NCI-H460 (cell line): ENCODE data around the gene INIP. TPM values are rescaled to one million over a fixed set of nuclear protein-coding genes. Genes with fewer than 3 reads are reported as not detected.

ENCODE experiments used
- DNase-seq: peaks from one replicate; pipeline ENCODE4 v3.0.0-alpha.2; 2016; ENCODE audit warnings: low read depth; ENCODE audit errors: extremely low read depth
- polyA plus RNA-seq: library from polyadenylated mRNA; depleted of rRNA; stranded (reverse); fragments of >200 nt; gene quantifications from 2 replicates; pipeline ENCODE4 v1.2.3, GENCODE V29; 2014; cell fraction: nucleus; rRNA removed
- total RNA-seq: library from RNA; depleted of rRNA; stranded (reverse); fragments of >200 nt; shearing (Covaris generic); gene quantifications from 2 replicates; pipeline ENCODE4 v1.2.3, GENCODE V29; 2014; rRNA removed

INIP gene, protein sequence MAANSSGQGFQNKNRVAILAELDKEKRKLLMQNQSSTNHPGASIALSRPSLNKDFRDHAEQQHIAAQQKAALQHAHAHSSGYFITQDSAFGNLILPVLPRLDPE
- 25.7 and 29.1 TPM in 2 replicates for total RNA-seq
- 14.0 and 22.4 TPM in 2 replicates for polyA plus RNA-seq

DNA sequence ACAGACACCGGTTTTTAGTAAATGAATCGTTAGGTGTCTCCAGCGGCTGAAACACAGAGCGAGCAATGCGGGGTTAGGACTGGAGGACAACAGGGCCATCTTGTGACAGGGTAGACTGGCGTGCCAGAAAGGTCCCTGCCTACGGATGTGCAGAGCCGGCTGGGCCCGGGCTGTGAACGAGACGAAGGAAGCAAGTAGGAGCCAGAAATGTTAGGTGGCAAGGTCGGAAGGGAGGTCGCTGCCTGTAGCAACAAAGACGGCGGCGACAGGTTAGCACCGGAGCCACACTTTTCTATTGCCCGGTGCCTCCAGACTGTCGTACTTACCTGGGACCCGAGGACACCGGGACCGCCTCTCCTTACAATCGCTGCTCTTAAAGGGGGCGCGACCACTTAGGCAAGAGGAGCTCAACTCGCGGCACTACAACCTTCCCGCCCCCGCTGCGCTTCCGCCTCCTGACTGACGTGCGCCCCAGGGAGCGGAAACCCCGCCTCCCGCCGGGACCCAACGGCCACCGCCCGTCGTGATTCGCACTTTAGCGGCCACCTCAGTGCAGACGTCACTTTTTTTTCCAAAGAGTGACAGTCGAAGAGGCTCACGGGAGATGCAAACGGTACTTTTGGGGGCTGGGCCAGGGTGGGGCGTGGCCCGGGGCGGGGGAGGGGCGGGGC is at the start of gene INIP:
INIP (minus strand) TSS at position 457 of the 671 bp plus-strand sequence. CDS start 1,632 bp downstream, outside the sequence.
- peak; percentile 96 for DNase-seq

DNA sequence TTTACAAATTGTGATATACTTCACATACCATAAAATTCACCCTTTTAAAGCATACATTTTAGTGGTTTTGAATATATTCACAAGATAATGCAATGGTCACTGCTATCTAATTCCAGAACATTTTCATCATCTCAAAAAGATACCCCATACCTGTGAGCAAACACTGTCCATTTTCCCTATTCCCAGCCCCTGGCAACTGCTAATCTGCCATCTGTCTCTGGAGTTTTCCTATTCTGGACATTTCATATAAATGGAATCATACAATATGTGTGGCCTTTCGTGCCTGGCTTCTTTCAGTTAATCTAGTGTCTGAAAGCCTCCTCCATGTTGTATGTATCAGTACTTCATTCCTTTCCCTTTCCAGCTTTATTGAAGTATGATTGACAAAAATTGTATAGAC is 47.4 kb upstream of the INIP start:
- no peak for DNase-seq

DNA sequence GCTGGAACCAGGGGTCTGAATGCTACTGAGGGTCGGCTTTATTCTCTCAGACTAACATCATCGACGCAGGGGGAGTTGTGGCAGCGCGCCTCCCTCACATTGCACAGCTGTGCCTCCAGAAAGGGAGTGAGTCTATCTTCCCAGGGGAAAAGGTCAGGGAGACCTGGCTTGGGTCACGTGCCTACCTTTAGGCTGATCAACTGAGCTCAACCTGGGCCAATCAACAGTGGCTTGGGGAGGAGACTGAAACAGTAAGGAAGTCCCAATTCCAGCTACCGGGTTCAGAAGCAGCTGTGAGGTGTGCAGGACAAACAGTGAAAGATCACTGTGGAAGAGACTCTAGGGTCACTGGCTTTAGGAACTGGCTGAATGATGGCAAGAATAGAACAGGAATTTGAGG is 46.9 kb upstream of the INIP start:
- no peak for DNase-seq

DNA sequence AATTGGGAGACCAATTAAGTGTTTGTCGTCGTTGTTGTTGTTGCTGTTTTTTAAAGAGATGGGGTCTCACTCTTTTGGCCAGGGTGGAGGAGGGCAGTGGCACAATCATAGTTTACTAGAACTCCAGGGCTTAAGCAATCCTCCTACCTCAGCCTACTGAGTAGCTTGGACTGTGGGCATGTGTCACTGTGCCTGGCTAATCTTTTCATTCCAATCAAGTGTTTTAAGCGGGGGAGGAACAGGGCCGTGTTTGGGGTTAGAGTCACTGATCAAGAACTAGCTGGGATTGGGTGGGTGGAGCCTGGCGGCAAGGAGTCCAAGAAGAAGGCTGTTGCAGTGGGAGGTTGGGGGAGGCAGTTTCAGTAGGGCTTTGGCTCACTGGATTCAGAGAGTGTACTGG is 46.4 kb upstream of the INIP start:
- DNase-seq, result no peak

DNA sequence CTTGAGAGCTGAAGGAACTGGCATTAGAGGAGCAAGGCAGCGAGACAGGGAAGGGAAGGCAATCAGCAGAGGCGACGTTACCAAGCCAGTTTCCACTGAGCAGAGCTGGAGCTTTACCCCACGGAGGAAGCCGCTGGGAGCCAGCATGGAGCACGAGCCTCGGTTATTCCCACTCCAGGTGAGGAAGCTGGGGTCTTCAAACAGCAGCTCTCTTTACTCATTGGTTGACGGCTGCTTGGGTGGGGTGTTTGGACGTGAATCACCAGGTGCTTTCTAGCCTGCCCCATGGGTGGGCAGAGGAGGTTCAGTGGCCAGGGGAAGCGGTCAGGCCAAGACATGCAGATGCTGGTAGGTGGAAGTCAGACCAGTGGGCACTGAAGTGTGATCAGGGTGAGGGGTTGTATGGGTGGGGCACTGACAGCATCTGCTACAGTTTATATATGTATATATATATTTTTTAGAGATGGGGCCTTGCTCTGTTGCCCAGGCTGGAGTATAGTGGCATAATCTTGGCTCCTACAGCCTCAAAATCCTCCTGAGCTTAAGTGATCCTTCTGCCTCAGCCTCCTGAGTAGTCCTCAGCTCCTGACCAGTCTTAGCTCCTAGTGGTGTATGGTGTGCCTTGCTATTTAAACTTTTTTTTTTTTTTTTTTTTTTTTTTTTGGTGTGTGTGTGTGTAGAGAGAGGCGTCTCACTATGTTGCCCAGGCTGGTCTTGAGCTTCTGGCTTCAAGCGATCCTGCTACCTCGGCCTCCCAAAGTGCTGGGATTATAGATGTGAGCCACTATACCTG is 45.0 kb upstream of the INIP start:
- DNase-seq, result no peak

DNA sequence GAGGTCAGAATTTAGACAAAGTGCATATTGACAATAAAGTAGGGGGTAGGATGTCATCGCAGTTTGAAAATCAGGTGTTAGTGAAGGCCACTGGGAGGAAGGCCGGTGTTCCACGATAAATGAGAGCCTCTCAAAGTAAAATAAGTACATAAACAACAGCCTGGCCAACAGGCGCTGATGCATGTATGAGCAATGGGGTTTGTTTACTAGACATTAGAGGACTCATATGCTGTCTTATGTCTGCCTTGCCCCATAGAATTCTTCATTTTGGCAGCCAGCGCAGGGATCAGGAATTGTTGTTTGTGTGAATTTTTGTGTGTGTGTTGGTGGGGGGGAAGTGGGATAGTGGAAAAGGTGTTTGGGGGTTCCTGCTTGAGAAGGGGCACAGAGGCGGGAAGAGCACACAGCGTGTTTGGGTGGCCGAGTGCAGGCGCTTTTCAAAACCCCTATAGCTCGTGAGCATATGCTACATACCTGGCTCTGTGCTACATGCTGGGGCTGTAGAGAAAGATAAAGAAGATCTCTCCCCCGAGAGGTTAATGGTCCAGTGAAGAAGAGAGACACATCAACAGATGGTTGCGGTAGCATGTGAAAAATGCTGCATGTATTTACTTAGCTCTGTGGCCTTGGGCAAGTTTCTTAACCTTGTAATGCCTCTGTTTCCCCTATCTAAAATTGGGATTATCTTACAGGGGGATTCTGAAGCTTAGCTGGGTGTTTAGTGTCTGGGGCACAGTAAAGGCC is 44.2 kb upstream of the INIP start:
- DNase-seq, result no peak

DNA sequence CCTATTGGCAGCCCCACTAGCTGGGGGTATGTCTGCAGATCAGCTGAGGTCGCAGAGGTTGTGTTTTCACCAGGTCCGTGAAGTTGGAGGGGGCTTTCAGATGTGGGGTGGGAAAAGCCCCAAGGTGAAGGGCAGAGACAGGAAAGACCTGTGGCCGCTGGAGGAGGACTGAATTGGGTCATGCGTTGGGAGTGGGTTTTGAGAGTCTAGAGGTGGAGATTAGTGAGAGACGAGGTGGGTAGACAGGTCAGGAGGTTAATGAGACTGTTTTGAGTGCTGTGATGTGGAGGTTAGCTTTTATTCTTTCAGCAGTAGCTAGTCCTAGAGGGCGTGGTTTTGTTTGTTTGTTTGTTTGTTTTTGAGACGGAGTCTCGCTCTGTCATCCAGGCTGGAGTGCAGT is 42.9 kb upstream of the INIP start:
- no peak for DNase-seq

DNA sequence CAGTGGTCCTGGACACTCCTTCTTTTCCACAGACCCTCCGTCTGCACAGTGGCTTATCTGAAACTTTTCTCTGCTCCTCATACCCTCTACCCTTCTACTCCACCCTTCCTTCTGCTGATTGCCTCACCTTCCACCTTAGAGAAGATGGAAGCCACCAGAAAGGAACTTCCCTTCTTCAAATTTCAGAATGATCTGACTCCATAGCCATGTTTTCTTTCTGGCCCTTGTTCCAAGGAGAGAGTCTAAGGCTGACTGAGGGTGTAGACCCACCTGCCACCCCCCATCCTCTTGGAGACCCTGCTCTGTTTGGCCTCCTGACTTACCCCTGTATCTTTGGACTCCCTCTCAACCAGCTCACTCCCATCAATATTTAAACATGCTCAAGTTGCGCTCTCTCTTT is 40.0 kb upstream of the INIP start:
- no peak for DNase-seq

DNA sequence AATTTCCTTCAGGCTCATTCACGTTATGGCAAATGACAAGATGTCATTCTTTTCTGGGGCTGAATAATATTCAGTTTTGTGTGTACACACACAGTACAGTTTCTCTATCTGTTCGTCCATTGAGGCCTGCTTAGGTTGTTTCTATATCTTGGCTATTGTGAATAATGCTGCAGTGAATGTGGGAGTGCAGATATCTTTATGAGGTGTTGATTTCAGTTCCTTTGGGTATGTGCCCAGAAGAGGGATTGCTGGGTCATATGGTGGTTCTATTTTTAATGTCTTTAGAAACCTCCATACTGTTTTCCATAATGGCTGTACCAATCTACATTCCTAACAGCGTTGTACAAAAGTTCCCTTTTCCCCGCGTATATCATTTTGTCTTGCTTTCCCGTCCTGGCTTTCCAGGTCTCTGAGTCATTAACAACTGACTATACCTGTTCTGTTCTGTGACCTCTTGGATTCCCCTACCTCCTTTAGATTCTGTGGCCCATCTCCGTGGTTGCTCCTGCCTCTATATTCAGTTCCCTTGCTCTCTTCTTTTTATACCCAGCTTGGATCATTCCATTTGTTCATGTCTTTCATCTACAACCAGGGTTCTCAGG is 39.5 kb upstream of the INIP start:
- no peak for DNase-seq

DNA sequence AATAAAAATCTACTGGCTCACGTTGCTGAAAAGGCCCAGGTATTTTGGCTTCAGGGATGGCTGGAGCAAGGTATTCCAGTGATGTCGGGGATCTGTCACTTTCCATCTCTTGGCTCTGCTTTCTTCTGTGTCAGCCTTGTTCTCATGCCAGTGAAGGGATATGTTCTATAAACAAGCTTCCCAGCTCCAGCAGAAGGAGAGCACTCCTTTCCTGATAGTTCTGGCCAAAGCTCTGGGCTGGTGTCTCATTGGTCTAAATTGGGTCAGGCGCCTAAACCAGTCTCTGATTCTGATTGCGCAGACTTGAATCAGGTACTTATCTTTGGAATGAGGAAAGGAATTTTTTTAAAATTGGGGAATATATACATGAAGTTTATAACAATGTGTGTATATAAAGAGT is 37.8 kb upstream of the INIP start:
- no peak for DNase-seq

DNA sequence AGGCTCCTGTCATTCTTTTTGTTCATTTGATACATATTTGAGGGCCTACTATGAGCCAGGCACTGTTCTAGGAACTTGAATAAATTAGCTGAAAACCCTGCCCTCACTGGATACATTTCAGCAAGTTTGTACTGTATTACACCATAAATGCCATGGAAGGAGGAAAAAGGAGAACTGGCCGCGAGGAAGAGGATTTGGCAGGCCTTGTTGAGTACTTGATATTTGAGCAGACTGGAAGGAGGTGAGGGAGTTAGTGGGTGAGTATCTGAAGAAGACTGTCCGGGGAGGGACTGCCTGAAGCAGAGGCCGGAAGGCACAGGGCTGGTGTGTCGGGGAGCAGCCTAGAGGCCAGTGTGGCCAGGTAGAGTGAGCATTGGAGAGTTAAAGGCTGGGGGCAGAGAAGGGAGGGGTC is 37.1 kb upstream of the INIP start:
- DNase-seq, result no peak

DNA sequence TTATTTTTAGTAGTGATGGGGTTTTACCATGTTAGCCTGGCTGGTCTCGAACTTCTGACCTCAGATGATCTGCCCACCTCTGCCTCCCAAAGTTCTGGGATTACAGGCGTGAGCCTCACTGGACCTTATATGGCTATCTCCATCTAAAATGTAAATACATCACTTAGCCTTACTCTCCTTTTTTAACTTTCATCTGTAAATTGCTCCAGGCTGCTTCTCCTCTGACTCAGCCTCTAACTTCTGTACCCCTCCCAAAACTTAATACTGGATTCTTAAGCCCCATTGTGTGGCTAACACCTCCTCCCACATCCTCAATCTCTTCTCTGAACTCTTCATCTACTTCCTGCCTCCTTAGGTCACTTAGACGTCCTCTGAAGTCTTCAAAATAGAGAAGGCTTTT is 36.7 kb upstream of the INIP start:
- DNase-seq, result no peak

DNA sequence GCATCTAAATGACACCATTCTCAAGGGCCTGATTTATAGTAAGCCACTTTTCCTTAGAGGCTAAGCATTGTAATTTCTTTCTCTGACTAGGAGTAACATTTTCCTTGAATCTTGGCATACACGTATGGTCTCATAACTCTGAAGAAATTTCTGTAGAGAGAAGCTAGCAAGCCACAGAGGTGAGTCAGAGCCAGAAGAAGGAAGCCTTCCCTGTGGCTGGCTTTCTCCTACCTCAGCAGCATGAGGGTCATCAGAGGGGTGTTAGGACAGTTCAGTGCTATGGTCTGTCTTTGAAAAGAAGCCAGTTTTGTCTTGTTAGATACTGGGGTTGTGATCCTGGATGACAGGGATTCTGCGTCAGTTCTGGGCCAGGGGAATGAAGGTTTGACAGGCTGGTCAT is 35.8 kb upstream of the INIP start:
- DNase-seq, result no peak

DNA sequence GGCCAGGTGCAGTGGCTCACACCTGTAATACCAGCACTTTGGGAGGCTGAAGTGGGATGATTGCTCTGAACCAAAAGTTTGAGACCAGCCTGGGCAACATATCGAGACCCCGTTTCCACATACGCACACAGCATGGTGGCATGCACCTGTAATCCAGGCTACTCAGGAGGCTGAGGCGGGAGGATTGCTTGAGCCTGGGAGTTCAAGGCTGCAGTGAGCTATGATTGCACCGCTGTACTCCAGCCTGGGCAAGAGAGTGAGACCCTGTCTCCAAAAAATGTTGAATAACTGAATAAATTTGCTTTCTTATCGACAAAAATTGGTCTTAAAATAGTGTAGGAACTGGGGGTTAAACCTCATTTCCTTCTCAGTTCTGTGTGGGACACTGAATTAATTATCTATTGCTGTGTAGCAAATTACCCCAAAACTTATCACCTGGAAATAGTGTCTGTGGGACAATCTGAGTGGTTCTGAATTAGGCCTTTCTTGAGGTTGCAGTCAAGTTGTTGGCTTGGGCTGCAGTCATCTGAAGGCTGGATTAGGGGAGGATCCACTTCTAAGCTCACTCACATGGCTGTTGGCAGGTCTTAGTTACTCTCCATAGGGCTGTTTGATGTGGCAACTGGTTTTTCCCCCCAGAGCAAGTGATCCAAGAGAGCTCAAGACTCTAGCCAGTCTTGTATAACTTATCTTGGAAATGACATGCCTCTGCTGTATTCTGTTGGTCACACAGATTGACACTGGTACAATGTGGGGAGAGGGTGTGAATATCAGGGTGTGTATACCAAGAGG is 34.6 kb upstream of the INIP start:
- DNase-seq, result no peak

DNA sequence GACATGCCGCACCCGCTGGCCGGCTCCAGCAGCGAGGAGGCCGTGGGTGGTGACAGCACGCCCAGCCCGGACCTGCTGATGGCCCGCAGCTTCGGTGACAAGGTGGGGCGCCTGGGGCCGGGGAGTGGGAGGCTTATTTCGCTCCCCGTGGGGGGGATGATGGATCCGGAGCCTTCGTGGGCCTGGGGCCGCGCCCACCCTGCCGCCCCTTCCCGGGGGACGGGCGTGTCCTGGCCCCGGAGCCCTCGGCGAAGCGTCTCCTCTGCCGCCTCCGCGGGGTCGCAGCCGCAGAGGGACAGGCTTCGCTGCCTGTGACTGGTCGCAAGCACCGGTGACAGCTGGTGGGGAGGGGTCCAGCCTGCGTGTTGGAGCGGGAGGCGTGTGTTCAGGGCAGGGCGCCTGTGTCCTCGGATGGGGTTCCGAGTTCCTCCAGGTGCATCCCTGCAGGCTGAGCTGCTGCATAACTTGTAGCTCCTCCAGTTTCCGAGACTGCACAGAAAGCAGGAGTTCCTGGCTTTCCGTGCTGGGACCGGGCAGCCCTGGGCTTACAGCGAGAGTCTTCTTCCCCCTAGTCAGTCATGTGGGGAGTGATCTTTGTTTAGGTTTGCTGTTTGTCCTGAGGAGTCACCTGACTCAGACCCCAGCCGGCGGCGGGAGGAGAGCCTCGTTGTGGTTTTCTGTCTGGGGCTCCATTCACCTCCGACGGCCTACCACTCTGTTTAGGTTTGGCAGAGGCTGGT is 33.3 kb upstream of the INIP start:
- DNase-seq, result no peak

DNA sequence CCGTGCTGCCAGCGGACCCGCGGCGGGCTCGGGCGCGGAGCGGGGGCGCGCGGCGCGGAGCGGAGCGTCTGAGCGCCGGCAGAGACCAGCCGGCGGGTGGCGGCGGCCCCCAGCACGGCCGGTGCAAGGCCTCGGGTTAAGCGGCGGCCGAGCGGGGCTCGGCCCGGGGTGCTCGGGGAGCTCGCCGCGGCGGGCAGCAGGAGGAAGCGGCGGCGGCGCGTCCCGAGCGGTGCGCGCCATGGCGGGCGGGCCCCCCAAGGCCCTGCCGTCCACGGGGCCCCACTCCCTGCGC is 32.8 kb upstream of the INIP start:
- no peak for DNase-seq

DNA sequence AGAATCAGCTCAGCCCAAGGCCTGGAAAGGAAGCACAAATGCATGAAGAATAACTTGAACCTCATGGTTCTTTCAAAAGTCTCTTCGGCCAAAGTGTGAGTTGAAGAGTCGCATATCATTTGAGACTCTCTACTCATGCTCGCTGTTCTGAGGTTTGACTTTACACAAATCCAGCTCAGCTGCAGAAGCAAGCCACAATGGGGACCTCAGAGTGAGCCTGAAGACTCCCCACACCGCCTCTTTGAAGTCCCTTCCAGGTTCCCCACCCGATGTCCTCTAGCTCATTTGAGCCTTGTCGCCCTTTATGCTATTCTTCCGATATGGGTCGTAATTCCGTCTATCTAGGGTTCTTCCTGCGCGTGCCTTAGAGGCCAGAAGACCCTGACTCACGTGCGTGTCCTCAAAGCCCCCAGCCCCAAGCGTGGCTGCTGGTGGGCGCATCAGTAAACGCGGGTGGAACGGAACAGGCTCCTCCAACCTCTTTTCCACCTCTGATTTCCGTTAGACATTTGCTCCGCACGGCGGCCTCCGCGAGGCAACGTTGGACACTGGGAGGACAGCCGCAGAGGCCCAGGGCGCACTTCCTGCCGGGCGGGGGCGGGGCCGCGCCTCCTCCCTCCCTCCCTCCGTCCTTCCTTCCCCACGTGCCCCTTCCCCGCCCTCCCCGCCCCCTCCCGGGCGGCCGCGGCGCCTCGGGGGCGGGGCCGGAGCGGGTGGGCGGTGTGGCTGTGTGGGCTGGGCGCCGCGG is 32.3 kb upstream of the INIP start, which contains the start of gene SNX30:
SNX30 (plus strand) TSS at position 745 of the 748 bp plus-strand sequence. CDS start 242 bp downstream, outside the sequence.
- DNase-seq, result peak; percentile 87

DNA sequence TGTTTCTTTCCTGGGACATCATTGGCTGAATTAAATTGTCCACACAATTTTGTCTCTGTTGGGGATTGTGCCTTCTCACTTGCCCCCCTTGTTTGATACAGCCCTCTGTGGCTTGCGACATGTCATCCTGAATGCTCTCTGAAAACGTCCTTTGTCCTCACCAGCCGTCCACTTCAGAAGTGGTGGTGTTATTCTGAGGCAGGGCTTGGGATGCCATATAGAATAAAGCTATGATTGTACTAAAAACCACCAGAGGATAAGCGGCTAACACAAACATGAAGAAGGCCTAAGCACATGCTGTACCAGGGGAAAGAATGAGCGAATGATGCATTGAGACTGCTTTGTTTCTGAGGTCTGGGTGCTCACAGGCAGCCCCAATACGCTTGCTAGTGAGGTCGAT is 29.2 kb upstream of the INIP start:
- no peak for DNase-seq

DNA sequence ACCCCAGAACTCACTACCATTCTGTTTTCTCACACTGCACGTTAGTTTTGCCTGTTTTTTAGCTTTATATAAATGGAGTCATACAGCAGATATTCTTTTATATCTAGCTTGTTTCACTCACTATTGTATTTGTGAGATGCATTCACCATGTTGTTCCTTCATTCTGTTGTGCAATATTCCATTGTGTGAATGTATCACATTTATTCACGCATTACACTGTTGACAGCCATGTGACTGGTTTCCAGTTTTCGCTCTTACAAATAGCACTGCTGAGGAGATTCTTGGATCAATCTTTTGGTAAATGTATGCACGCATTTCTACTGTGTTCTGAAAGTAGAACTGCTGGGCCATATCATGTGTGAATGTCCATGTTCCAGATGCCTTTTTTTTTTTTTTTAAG is 26.3 kb upstream of the INIP start:
- DNase-seq, result no peak
